IPS DF 6.9 (cell line): Measurements from ENCODE around the gene MT1E.

Experiments used
- DNase-seq: peaks from one replicate; pipeline ENCODE4 v3.0.0-alpha.2; 2013; ENCODE audit warnings: low read depth, low spot score
- H3K27ac ChIP-seq: one replicate; pipeline ENCODE4 v1.5.1; 2013; ENCODE audit warnings: low read length, control low read depth
- H3K27me3 ChIP-seq: 2 replicates; pipeline ENCODE4 v1.6.1; 2013; ENCODE audit warnings: mild to moderate bottlenecking, low read length; ENCODE audit not compliant: control insufficient read depth, insufficient read depth
- H3K36me3 ChIP-seq: 2 replicates; pipeline ENCODE4 v1.6.1; 2013; ENCODE audit warnings: low read length; ENCODE audit not compliant: control insufficient read depth, insufficient read depth
- H3K4me1 ChIP-seq: 2 replicates; pipeline ENCODE4 v1.6.1; 2013; ENCODE audit warnings: low read length; ENCODE audit not compliant: control insufficient read depth, insufficient read depth
- H3K4me3 ChIP-seq: 2 replicates; pipeline ENCODE4 v1.5.1; 2013; ENCODE audit warnings: mild to moderate bottlenecking, low read length
- H3K9me3 ChIP-seq: 2 replicates; pipeline ENCODE4 v1.6.1; 2013; ENCODE audit warnings: low read length, inconsistent platforms; ENCODE audit not compliant: control insufficient read depth, insufficient read depth
- WGBS: extraction: QIAGEN DNeasy Blood & Tissue Kit; methylation state at CpG from one replicate; pipeline ENCODE4 v1.1.7; 2013; ENCODE audit warnings: mixed read lengths, missing lambda C conversion rate; ENCODE audit not compliant: insufficient read length, insufficient coverage; 5-methylcytosine and 5-hydroxymethylcytosine counted together

The MT1E gene

GRCh38 chr16:56635441-56635967 is 9.9 kb downstream of the MT1E start:
- no peak for DNase-seq
- H3K9me3 ChIP-seq: no peaks in the 10 kb centered on the region
- H3K27me3 ChIP-seq: peaks cover 97% of the 10 kb centered on the region
- no peaks in the 10 kb centered on the region; the same call in 1 of the 2 replicates for H3K36me3 ChIP-seq
- peaks cover 2% of the 10 kb centered on the region; the same call in 1 of the 2 replicates for H3K4me1 ChIP-seq
- peak overlapping the region; percentile 11; the same call in 1 of the 2 replicates for H3K4me3 ChIP-seq
- no CpG with 5 or more reads among the region's 40 CpGs for WGBS
- no peak overlapping the region for H3K27ac ChIP-seq

DNA sequence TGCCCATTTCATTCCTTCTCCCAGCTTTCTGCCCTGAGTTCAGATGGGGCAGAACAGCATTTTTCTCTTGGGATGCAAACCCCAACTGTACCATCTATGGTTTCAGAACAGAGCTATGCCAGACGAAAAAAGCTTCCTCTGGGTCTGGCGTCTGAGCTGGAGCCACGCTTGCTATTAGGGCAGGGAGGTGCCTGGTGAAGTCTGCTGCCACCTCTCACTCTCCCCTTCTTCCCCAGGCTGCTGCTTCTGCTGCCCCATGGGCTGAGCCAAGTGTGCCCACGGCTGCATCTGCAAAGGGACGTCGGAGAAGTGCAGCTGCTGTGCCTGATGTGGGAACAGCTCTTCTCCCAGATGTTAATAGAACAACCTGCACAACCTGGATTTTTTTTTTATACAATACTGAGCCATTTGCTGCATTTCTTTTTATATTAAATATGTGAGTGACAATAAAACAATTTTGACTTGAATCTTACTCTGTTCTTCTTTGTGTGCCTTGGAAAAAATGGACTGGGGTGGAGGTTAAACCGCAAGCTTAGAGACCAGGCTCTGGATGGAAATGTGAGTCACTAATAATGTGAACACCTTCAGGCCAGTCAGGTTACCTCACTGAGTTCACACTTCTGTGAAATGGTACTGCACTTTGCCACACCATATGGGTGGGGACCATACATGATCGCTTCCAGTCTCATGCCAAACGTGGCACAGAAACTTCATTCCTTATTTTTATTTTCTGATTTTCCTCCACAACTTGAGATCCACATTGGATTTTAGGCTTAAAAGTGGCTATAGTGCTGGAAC is 11.2 kb downstream of the MT1E start:
- no peaks in the 10 kb centered on the region for H3K9me3 ChIP-seq
- H3K36me3 ChIP-seq: no peaks in the 10 kb centered on the region; the same call in 1 of the 2 replicates
- peaks cover 2% of the 10 kb centered on the region; the same call in 1 of the 2 replicates for H3K4me1 ChIP-seq
- no peak for DNase-seq
- peaks cover 97% of the 10 kb centered on the region for H3K27me3 ChIP-seq
- no CpG with 5 or more reads among the region's 9 CpGs for WGBS
- H3K4me3 ChIP-seq: no peak overlapping the region
- no peak overlapping the region for H3K27ac ChIP-seq

DNA sequence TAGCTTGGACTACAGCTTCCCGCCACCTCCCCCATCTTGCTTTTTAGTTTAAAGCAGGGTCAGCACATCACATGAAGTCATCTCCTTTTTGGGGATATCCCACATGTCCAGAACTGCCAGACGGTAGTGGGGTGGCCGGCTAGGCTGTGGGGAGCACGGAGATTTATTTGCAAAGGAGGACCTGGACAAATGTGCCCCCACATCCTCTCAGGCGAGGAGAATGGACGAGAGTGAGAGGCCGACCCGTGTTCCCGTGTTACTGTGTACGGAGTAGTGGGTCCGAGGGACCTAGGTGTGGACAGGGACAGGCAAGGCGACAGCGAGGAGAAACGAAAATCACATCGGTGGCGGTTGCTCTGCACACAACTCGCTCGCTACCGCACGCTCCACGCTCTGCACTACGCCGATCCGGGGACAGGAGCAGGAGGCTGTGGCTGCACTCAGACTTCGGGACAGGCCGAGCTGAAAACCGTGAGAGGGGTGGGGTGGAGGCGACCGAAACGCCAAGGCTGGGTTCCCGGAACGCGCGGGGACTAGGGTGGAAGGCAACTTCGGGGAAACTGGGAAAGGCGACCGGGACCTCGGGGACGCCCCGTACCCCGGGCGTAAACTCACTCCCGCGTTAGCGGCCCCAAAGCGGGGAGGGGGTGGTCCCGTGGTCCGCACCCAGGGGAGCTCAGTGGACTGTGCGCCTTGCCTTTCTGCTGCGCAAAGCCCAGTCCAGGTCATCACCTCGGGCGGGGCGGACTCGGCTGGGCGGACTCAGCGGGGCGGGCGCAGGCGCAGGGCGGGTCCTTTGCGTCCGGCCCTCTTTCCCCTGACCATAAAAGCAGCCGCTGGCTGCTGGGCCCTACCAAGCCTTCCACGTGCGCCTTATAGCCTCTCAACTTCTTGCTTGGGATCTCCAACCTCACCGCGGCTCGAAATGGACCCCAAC is 12.5 kb downstream of the MT1E start, which contains the start of gene MT1A:
MT1A (plus strand) TSS at position 853 of the 937 bp plus-strand sequence; CDS start at position 926, 73 bp downstream.
- Histone ChIP-seq H3K4me1 (peaks cover 2% of the 10 kb centered on the region; the same call in 1 of the 2 replicates), H3K4me3 (no peak within 1 kb of the TSS), H3K36me3 (no peaks in the 10 kb centered on the region; the same call in 1 of the 2 replicates), H3K27me3 (peaks cover 97% of the 10 kb centered on the region), H3K27ac (no peak within 1 kb of the TSS), H3K9me3 (no peaks in the 10 kb centered on the region)
- WGBS: no CpG with 5 or more reads among the region's 68 CpGs
- no peak for DNase-seq

DNA sequence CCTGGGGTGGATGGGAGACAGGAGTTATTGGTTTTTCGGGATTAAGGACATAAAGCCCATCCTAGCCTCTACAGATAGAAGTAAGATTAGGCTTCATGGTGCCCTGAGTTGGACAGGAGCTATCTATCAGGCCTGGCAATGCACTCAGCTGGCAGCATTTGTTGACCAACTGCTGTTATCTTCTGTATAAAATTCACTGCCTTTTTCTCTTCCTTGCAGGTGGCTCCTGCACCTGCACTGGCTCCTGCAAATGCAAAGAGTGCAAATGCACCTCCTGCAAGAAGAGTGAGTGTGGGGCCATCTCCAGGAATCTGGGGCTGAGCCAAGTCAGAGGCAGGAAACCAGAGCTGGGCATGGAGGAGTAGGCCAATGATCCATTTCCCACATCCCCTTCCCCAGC is 13.5 kb downstream of the MT1E start:
- no peak overlapping the region for H3K4me3 ChIP-seq
- H3K9me3 ChIP-seq: no peaks in the 10 kb centered on the region
- H3K4me1 ChIP-seq: peaks cover 2% of the 10 kb centered on the region; the same call in 1 of the 2 replicates
- DNase-seq: no peak
- no peak overlapping the region for H3K27ac ChIP-seq
- no peaks in the 10 kb centered on the region; the same call in 1 of the 2 replicates for H3K36me3 ChIP-seq
- no CpG with 5 or more reads among the region's 1 CpG for WGBS
- H3K27me3 ChIP-seq: peaks cover 97% of the 10 kb centered on the region

DNA sequence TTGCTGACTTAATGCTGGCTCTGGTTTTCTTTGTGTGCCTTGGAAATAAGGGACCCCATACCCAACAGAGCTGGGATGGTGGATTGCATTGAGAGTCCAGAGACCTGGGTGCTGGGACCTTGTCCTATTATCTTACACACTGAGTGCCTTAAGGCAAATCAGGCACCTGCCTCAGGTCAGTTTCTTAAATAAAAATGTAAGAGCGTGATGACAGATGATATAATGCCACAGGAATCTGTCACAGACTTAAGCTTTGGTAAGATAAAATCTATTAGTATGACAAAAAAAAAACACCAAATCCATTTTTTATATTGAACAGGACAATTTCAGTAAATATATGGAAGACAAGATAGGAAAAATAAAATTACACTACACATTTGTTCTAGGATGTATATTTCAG is 14.5 kb downstream of the MT1E start:
- no CpG with 5 or more reads among the region's 1 CpG for WGBS
- peaks cover 2% of the 10 kb centered on the region; the same call in 1 of the 2 replicates for H3K4me1 ChIP-seq
- no peaks in the 10 kb centered on the region; the same call in 1 of the 2 replicates for H3K36me3 ChIP-seq
- H3K9me3 ChIP-seq: no peaks in the 10 kb centered on the region
- peaks cover 96% of the 10 kb centered on the region for H3K27me3 ChIP-seq
- no peak overlapping the region for H3K27ac ChIP-seq
- no peak overlapping the region for H3K4me3 ChIP-seq
- no peak for DNase-seq

DNA sequence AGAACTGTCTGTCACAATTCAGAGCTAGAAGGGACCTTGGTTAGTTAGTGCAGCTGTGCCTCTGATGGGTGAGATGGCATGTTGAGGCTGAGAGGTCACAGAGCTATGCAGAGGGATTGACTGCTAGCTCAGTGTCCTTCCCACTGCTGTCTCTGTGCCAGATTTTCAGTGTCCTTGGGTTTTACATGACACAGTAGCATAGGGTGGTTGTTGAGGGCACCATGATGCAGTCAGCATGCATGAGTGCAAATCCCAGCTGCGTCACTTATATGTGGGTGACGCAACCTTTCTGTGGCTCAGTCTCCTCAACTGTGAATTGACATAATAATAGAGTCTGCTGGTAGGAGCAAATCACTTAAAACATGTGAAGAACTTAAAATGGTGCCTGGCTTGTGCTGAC is 15.6 kb downstream of the MT1E start:
- H3K27ac ChIP-seq: no peak overlapping the region
- no peaks in the 10 kb centered on the region for H3K4me1 ChIP-seq
- peaks cover 96% of the 10 kb centered on the region for H3K27me3 ChIP-seq
- no peaks in the 10 kb centered on the region for H3K9me3 ChIP-seq
- no peaks in the 10 kb centered on the region for H3K36me3 ChIP-seq
- DNase-seq: no peak
- no peak overlapping the region for H3K4me3 ChIP-seq
- WGBS: no CpG with 5 or more reads among the region's 2 CpGs

GRCh38 chr16:56643080-56643778 is 17.6 kb downstream of the MT1E start:
- Histone ChIP-seq H3K27me3 (peaks cover 95% of the 10 kb centered on the region), H3K9me3 (no peaks in the 10 kb centered on the region), H3K4me1 (no peaks in the 10 kb centered on the region), H3K36me3 (no peaks in the 10 kb centered on the region), H3K4me3 (peak overlapping the region; percentile 4; the same call in 1 of the 2 replicates), H3K27ac (no peak overlapping the region)
- DNase-seq: no peak
- no CpG with 5 or more reads among the region's 42 CpGs for WGBS

- H3K4me3 ChIP-seq: no peak overlapping the region
These were observed 18.3 kb downstream of the MT1E start for GRCh38 chr16:56643833-56644232.

GRCh38 chr16:56645311-56645710 is 19.7 kb downstream of the MT1E start:
- Histone ChIP-seq H3K36me3 (no peaks in the 10 kb centered on the region), H3K4me3 (no peak overlapping the region), H3K4me1 (no peaks in the 10 kb centered on the region), H3K27me3 (peaks cover 88% of the 10 kb centered on the region), H3K27ac (no peak overlapping the region), H3K9me3 (no peaks in the 10 kb centered on the region)
- no CpG with 5 or more reads among the region's 1 CpG for WGBS
- DNase-seq: no peak

More at GRCh38 chr16:56643833-56644232, 18.3 kb downstream of the MT1E start:
- no peak for DNase-seq
- no peak overlapping the region for H3K27ac ChIP-seq
- peaks cover 96% of the 10 kb centered on the region for H3K27me3 ChIP-seq
- WGBS: no CpG with 5 or more reads among the region's 5 CpGs
- no peaks in the 10 kb centered on the region for H3K36me3 ChIP-seq
- no peaks in the 10 kb centered on the region for H3K9me3 ChIP-seq
- H3K4me1 ChIP-seq: no peaks in the 10 kb centered on the region
